Stimulated activated naive CD8-positive, alpha-beta T cell treated with anti-CD3 and anti-CD28 coated beads, Interleukin-15, Interleukin-2, amounts not matched to agents 100 ng/mL and 50 ng/mL, for 24 hours (primary cell): ENCODE results near the gene SDSL.

Experiments used
- H3K27ac Mint-ChIP-seq: one replicate; pipeline ENCODE4 v1.8.0; 2021; ENCODE audit warnings: mild to moderate bottlenecking, mixed read lengths
- H3K27me3 Mint-ChIP-seq: one replicate; pipeline ENCODE4 v1.8.0; 2021; ENCODE audit warnings: mixed read lengths
- H3K36me3 Mint-ChIP-seq: one replicate; pipeline ENCODE4 v1.8.0; 2021; ENCODE audit warnings: low read depth, mixed read lengths
- H3K4me1 Mint-ChIP-seq: one replicate; pipeline ENCODE4 v1.8.0; 2021; ENCODE audit warnings: low read depth, mixed read lengths
- H3K4me3 Mint-ChIP-seq: one replicate; pipeline ENCODE4 v1.8.0; 2021; ENCODE audit warnings: mild to moderate bottlenecking, mixed read lengths
- H3K9me3 Mint-ChIP-seq: one replicate; pipeline ENCODE4 v1.8.0; 2021; ENCODE audit warnings: mixed read lengths

SDSL gene

GRCh38 chr12:113391650-113392337, 30.4 kb upstream of the SDSL start:
- peaks cover 15% of the 10 kb centered on the region for H3K36me3 Mint-ChIP-seq
- no peaks in the 10 kb centered on the region for H3K4me1 Mint-ChIP-seq
- no peak overlapping the region for H3K4me3 Mint-ChIP-seq
- no peak overlapping the region for H3K27ac Mint-ChIP-seq
- no peaks in the 10 kb centered on the region for H3K9me3 Mint-ChIP-seq
- H3K27me3 Mint-ChIP-seq: no peaks in the 10 kb centered on the region

- H3K4me3 Mint-ChIP-seq: no peak overlapping the region
Observed at GRCh38 chr12:113392520-113392919, 29.7 kb upstream of the SDSL start.

GRCh38 chr12:113392988-113393579, 29.1 kb upstream of the SDSL start:
- H3K27ac Mint-ChIP-seq: no peak overlapping the region
- H3K36me3 Mint-ChIP-seq: peaks cover 5% of the 10 kb centered on the region
- H3K27me3 Mint-ChIP-seq: no peaks in the 10 kb centered on the region
- H3K4me1 Mint-ChIP-seq: no peaks in the 10 kb centered on the region
- H3K9me3 Mint-ChIP-seq: no peaks in the 10 kb centered on the region
- H3K4me3 Mint-ChIP-seq: no peak overlapping the region

More at GRCh38 chr12:113392520-113392919, 29.7 kb upstream of the SDSL start:
- H3K27ac Mint-ChIP-seq: no peak overlapping the region
- no peaks in the 10 kb centered on the region for H3K9me3 Mint-ChIP-seq
- H3K27me3 Mint-ChIP-seq: no peaks in the 10 kb centered on the region
- H3K4me1 Mint-ChIP-seq: no peaks in the 10 kb centered on the region
- H3K36me3 Mint-ChIP-seq: peaks cover 9% of the 10 kb centered on the region

GRCh38 chr12:113393749-113394148, 28.4 kb upstream of the SDSL start:
- no peaks in the 10 kb centered on the region for H3K27me3 Mint-ChIP-seq
- no peaks in the 10 kb centered on the region for H3K9me3 Mint-ChIP-seq
- H3K27ac Mint-ChIP-seq: no peak overlapping the region
- H3K36me3 Mint-ChIP-seq: peaks cover 2% of the 10 kb centered on the region
- no peak overlapping the region for H3K4me3 Mint-ChIP-seq
- no peaks in the 10 kb centered on the region for H3K4me1 Mint-ChIP-seq

DNA sequence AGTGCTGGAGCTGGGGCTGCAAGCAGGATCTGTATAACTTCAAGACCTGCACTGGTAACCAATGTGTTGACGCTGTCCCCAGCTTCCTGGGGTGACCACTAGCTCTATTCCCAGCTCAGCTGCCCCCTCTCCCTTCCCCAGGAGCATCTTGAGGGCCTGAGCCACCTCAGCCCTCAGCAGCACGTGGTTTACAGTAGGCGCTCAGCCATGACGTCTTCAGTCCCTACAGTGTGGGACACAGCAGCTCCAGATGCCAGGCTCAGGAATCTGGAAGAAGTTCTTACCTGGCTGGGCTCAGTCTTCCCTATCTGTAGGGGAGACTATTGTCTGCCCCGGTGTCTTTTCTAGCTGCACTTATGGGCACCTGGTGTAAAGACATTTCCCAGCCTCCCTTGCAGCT, 27.1 kb upstream of the SDSL start:
- H3K4me3 Mint-ChIP-seq: no peak overlapping the region
- H3K9me3 Mint-ChIP-seq: no peaks in the 10 kb centered on the region
- no peaks in the 10 kb centered on the region for H3K4me1 Mint-ChIP-seq
- no peak overlapping the region for H3K27ac Mint-ChIP-seq
- no peaks in the 10 kb centered on the region for H3K36me3 Mint-ChIP-seq
- no peaks in the 10 kb centered on the region for H3K27me3 Mint-ChIP-seq

GRCh38 chr12:113396200-113396599, 26.0 kb upstream of the SDSL start:
- Mint-ChIP-seq H3K9me3 (no peaks in the 10 kb centered on the region), H3K27me3 (no peaks in the 10 kb centered on the region), H3K4me3 (no peak overlapping the region), H3K4me1 (no peaks in the 10 kb centered on the region), H3K27ac (no peak overlapping the region), H3K36me3 (no peaks in the 10 kb centered on the region)

- no peaks in the 10 kb centered on the region for H3K4me1 Mint-ChIP-seq
- no peaks in the 10 kb centered on the region for H3K9me3 Mint-ChIP-seq
- no peak overlapping the region for H3K4me3 Mint-ChIP-seq
- H3K27me3 Mint-ChIP-seq: no peaks in the 10 kb centered on the region
- no peak overlapping the region for H3K27ac Mint-ChIP-seq
- no peaks in the 10 kb centered on the region for H3K36me3 Mint-ChIP-seq
Observed at GRCh38 chr12:113396828-113397496, 25.2 kb upstream of the SDSL start.

DNA sequence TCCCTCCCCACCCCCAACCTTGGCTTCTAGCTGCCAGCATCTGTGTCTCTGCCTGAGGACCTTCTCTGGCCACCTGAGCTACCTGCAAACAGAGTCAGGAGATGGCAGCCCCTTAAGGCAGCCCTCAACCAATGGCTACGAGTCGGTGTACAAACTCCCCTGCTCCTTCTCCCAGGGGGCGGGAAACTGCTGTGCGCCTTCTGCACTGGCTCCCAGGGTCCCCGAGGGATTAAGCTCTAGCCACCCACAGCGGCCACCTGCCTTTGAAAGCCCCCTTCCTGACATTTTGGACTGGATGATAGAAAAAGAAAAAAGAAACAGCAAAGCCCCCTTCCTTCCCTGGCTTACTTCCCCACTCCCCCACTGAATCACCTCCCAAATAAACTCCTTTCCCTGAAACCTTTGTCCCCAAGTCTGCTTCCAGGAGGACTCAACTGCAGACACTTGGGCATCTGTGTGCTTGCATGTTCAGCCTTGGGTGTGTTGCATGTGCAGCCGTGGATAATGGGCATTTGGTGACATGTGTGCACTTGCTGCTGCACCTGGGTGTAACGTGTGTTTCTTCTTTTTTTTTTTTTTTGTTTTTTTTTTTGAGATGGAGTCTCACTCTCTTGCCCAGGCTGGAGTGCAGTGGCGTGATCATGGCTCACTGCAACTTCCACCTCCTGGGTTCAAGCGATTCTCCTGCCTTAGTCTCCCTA, 24.5 kb upstream of the SDSL start:
- Mint-ChIP-seq H3K36me3 (no peaks in the 10 kb centered on the region), H3K27me3 (no peaks in the 10 kb centered on the region), H3K4me3 (no peak overlapping the region), H3K4me1 (no peaks in the 10 kb centered on the region), H3K9me3 (no peaks in the 10 kb centered on the region), H3K27ac (no peak overlapping the region)

DNA sequence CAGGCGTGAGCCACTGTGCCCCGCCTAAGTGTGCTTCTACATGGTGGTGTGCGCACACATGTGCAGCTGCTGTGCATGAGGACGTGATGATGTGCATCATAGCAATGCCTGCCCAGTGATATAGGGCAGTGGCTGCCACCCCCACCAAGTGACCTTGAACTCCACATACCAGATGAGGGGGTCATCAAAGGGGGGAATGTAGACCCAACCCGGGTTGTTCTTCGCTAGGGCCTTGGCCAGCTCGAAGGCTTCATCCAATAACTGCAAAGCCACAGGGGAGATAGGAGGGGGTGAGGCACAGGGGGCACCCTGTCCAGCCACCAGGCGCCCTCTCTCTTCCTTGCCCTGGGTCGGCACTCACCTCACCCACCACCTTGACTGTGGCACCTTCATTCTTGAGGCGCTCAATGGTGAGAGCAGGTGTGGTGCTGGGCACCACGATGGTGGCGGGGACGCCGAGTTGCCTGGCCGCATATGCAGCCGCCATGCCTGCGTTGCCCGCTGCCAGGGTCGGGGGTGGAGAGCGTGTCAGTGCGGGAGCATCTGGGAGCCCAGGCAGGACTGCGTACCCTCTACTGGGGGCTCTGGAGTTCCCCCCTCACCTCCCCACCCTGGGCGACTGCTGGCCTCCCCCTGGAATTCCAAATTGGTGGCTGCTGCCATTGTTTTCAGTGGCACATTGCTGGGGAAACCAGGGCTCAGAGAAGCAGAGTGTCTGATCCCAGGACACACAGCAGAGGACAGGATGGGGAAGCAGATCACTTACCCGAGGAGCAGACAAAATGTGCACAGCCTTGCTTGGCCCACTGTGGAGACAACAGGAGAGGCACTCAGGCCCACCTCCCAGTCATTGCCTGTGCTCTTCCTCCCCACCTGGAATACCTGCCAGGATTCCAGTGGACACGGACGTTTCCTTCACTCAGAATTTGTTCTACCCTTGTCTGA, 23.6 kb upstream of the SDSL start:
- Mint-ChIP-seq H3K4me3 (no peak overlapping the region), H3K27me3 (no peaks in the 10 kb centered on the region), H3K9me3 (no peaks in the 10 kb centered on the region), H3K27ac (no peak overlapping the region), H3K36me3 (no peaks in the 10 kb centered on the region), H3K4me1 (no peaks in the 10 kb centered on the region)

DNA sequence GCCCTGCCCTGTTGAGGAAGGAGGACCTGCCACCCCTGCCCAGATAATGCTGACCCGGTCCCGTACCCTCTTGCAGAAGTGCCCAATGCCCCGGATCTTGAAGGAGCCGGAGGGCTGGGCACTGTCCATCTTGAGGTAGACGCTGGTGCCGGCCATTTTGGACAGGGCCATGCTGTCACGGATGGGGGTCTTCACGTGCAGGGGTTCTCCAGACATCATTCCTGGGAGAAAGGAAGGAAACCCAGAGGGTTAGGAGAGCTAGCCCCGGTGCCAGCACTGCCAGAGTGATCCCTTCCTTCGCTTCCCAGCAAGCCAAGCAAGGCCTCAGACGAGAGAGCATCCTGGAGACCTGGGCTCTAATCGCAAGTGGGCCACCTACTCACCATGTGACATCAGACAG, 22.7 kb upstream of the SDSL start:
- Mint-ChIP-seq H3K27ac (no peak overlapping the region), H3K4me1 (no peaks in the 10 kb centered on the region), H3K27me3 (peaks cover 7% of the 10 kb centered on the region), H3K36me3 (no peaks in the 10 kb centered on the region), H3K9me3 (no peaks in the 10 kb centered on the region), H3K4me3 (no peak overlapping the region)

DNA sequence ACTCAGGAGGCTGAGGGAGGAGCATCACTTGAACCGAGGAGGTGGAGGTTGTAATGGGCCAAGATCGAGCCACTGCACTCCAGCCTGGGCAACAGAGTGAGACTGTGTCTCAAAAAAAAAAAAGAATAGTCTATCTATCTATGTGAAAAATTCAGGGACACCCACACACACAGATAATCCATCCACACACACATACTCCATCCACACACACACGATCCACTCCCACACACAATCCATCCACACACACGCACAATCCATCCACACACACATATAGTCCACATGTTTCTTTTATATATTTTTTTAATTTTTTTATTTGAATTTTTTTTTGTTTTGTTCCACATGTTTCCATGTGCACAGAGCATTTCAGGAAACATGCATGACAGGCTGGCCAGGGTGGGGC, 21.8 kb upstream of the SDSL start:
- peaks cover 11% of the 10 kb centered on the region for H3K27me3 Mint-ChIP-seq
- H3K27ac Mint-ChIP-seq: no peak overlapping the region
- no peaks in the 10 kb centered on the region for H3K9me3 Mint-ChIP-seq
- H3K4me3 Mint-ChIP-seq: no peak overlapping the region
- H3K4me1 Mint-ChIP-seq: no peaks in the 10 kb centered on the region
- no peaks in the 10 kb centered on the region for H3K36me3 Mint-ChIP-seq

- Mint-ChIP-seq H3K36me3 (no peaks in the 10 kb centered on the region), H3K27ac (no peak overlapping the region), H3K4me3 (no peak overlapping the region), H3K9me3 (no peaks in the 10 kb centered on the region), H3K4me1 (no peaks in the 10 kb centered on the region), H3K27me3 (peaks cover 17% of the 10 kb centered on the region)
Observed at GRCh38 chr12:113401066-113402000, 20.8 kb upstream of the SDSL start.

DNA sequence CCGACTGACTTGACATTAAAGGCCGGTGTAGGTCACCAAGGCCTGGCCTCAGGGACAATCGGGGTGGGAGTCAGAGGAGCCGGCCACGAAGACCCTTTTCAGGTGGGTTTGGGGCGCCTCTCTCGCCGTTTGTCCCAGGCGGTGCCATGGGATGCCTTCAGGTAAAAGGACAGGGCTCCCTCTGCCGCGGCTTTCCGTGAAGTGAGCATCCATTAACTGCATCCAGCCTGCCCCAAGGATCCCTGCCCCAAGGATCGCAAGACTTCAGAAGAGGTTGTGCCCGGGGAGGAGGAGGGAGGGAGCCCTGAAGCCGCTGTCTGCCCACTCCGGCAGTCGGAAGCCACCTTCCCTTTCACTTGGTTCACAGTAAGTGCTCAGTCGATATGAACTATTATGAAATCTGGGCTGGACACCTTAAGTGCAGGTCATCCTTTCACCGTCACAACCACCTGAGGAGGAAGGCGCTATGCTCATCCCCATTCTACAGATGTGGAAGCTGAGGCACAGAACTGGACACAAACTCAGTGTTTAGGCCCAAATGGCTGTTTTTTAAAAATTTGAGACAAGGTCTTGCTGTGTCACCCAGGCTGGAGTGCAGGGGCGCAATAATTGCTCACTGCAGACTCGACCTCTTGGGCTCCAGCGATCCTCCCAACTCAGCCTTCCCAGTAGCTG, 19.5 kb upstream of the SDSL start:
- Mint-ChIP-seq H3K4me1 (no peaks in the 10 kb centered on the region), H3K9me3 (no peaks in the 10 kb centered on the region), H3K36me3 (no peaks in the 10 kb centered on the region), H3K27ac (no peak overlapping the region), H3K27me3 (peaks cover 17% of the 10 kb centered on the region), H3K4me3 (no peak overlapping the region)
